GM06990 (cell line): ENCODE data around the gene EPHX1.
"Not testable (repeated sequence)": the region's sequence is repeated elsewhere in the genome, so short reads cannot be mapped to it uniquely, and the experiment has no call there.

Experiments used
- DNase-seq: peaks from one replicate; pipeline ENCODE4 v3.0.0-alpha.2; 2011; ENCODE audit not compliant: insufficient read length; ENCODE audit errors: extremely low read depth
- H3K27me3 ChIP-seq: replicated peaks from 2 replicates; pipeline ENCODE4 v1.6.0; 2011; ENCODE audit warnings: low read length; ENCODE audit not compliant: control insufficient read depth, insufficient read depth
- H3K36me3 ChIP-seq: 2 replicates; pipeline ENCODE4 v1.5.1; 2011; ENCODE audit warnings: low read length; ENCODE audit not compliant: control insufficient read depth, insufficient read depth
- H3K4me3 ChIP-seq: replicated peaks from 2 replicates; pipeline ENCODE4 v1.5.1; 2011; ENCODE audit warnings: low read depth, mild to moderate bottlenecking, control low read depth, low read length
- TF ChIP-seq, protein P1 (sequence below): IDR thresholded peaks from 2 replicates; pipeline ENCODE4 v1.5.1; 2011; ENCODE audit warnings: low read length, control low read depth, mild to moderate bottlenecking, inconsistent platforms; ENCODE audit not compliant: insufficient read depth, poor library complexity, severe bottlenecking

EPHX1 gene

DNA sequence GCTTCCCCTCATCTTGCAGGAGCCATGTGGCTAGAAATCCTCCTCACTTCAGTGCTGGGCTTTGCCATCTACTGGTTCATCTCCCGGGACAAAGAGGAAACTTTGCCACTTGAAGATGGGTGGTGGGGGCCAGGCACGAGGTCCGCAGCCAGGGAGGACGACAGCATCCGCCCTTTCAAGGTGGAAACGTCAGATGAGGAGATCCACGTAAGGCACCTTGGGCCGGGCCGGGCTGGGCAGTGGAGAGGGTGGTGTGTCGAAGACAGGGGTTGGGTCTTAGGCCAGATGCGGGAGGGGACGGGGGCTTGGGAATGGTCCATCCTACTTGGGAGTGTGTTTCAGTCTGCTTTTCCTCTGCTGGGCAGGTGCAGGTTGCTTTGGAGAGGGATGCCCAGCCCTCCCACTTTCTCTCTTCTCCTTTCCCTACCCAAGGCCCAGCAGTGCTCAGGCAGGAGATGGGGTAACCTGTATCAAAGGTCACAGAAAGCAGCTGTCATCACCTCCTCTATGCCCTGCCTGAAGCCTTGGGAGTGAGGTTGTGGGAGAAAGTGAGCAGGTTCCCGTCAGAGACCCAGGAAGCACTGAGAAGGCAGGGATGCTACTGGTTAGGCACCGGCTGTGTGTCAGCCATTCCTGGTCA is 18.9 kb downstream of the EPHX1 start:
- H3K4me3 ChIP-seq = no peak overlapping the region

DNA sequence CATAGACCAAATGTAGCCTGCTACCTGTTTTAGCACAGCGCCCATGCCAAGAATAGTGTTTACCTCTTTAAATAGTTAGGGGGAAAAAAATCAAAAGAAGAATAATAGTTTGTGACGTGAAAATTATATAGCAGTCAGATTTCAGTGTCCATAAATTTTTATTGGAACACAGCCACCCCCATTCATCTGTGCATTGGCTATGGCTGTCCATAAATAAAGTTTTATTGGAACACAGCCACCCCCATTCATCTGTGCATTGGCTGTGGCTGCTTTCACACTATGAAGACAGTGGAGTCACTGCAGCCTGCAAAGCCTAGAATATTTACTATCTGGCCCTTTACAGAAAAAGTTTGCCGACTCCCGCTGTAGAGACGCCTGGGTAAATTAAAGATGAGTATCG is 20.9 kb downstream of the EPHX1 start:
- H3K4me3 ChIP-seq = no peak overlapping the region
- DNase-seq = no peak
- H3K36me3 ChIP-seq = no peaks in the 10 kb centered on the region
- no peaks in the 10 kb centered on the region for H3K27me3 ChIP-seq
- TF ChIP-seq, protein P1, sequence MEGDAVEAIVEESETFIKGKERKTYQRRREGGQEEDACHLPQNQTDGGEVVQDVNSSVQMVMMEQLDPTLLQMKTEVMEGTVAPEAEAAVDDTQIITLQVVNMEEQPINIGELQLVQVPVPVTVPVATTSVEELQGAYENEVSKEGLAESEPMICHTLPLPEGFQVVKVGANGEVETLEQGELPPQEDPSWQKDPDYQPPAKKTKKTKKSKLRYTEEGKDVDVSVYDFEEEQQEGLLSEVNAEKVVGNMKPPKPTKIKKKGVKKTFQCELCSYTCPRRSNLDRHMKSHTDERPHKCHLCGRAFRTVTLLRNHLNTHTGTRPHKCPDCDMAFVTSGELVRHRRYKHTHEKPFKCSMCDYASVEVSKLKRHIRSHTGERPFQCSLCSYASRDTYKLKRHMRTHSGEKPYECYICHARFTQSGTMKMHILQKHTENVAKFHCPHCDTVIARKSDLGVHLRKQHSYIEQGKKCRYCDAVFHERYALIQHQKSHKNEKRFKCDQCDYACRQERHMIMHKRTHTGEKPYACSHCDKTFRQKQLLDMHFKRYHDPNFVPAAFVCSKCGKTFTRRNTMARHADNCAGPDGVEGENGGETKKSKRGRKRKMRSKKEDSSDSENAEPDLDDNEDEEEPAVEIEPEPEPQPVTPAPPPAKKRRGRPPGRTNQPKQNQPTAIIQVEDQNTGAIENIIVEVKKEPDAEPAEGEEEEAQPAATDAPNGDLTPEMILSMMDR = no peak

More for the DNA sequence above, 18.9 kb downstream of the EPHX1 start:
- no peaks in the 10 kb centered on the region for H3K36me3 ChIP-seq
- H3K27me3 ChIP-seq = no peaks in the 10 kb centered on the region
- DNase-seq = no peak
- TF ChIP-seq, protein P1 = no peak

DNA sequence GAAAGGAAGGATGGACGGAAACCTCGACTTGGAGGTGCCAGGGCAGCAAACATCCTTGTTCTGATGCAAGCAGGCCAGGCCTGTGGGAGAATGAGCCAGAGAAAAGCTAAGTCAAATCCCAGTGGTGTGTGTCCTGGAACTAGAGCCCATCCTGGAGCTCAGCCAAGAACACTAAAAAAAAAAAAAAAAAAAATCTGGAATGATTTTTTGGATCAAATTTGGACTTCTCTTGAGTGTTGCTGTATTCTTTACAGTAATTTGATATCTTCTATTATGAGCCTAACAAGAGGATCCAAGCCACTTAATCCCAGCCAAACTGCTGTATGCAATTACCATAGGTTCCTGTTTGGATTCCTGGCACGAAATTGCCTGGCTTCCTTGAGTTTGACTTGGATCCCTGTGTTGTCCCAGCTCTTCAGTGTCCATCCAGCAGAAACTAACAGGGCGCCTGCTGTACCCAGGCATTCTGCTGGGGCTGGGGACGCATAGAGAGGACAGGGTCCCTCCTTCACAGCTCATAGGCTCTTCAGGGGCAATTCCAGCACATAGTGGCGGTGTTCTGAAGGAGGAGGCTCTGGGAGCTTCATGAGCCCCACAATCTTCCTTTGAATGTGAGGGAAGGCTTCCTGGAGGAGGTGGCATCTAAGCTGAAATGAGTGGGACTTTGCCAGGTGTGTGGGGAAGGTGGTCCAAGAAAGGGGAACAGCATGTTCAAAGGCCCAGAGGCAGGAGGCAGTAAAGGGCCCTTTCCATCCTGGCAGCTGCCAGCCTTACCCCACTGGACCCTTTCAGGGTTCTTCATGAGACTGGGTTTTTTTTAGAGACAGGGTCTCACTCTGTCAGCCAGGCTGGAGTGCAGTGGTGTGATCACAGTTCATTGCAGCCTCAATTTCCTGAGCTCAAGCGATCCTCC is 24.7 kb downstream of the EPHX1 start:
- Histone ChIP-seq H3K27me3 (no peaks in the 10 kb centered on the region), H3K4me3 (no peak overlapping the region), H3K36me3 (no peaks in the 10 kb centered on the region)
- no peak for DNase-seq
- TF ChIP-seq, protein P1 = no peak

DNA sequence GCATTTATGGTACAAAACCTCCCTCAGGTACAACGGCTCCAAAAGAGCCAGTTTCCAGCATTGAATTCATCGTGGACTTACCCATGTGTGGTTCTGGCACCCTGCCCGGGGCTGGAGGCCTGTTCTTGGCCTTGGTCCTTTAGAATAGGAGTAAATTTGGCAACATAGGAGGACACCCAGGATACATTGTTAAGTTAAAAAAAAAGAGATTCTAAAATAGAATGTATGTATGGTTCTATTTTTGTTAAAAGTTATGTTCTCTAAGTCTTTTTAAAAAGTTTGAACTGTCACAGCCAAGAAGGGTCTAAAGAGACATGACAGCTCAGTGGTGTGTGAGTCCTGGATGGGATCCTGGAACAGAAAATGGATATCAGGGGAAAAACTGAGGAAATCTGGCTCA is 25.9 kb downstream of the EPHX1 start:
- H3K36me3 ChIP-seq = no peaks in the 10 kb centered on the region
- no peak for DNase-seq
- TF ChIP-seq, protein P1 = no peak
- H3K27me3 ChIP-seq = no peaks in the 10 kb centered on the region
- no peak overlapping the region for H3K4me3 ChIP-seq

DNA sequence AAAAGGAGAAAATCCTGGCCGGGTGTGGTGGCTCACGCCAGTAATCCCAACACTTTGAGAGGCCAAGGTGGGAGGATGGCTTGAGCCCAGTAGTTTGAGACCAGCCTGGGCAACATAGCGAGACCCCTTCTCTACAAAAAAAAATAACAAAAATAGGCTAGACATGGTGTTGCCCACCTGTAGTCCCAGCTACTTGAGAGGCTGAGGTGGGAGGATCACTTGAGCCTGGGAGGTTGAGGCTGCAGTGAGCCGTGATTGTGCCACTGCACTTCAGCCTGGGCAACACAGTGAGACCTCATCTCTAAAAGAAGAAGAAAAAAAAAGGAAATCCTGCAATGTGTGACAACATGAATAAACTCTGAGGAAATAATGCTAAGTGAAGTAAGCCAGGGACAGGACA is 26.4 kb downstream of the EPHX1 start:
- H3K4me3 ChIP-seq, H3K27me3 ChIP-seq, DNase-seq, H3K36me3 ChIP-seq: not testable (repeated sequence)

DNA sequence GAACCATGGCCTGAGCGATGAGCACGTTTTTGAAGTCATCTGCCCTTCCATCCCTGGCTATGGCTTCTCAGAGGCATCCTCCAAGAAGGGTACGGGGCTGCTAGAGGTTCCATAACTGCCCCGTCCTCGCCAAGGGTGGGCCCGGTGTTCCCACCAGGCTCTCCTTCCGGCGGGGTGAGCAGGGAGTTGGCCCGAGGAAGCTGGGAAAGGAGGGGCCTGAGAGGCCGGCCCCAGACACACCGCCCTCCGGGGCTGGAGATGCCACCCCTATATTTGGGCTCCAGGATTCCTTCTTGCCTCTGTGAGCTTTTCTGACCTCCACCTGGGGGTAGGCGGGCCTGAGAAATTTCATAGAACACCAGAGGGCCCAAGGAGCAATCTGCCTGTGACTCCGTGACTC is 28.9 kb downstream of the EPHX1 start:
- Histone ChIP-seq H3K27me3 (no peaks in the 10 kb centered on the region), H3K36me3 (no peaks in the 10 kb centered on the region), H3K4me3 (no peak overlapping the region)
- no peak for DNase-seq
- TF ChIP-seq, protein P1 = no peak
